Colonic mucosa (tissue), 4 donors: Measurements from ENCODE around the gene PTPRA. TPM values are rescaled to one million over a fixed set of nuclear protein-coding genes. Genes with fewer than 3 reads are reported as not detected.
"Not testable (repeated sequence)": the region's sequence is repeated elsewhere in the genome, so short reads cannot be mapped to it uniquely, and the experiment has no call there.

Experiments
- DNase-seq: peaks from one replicate; pipeline ENCODE4 v3.0.0-alpha.2; 2020
- H3K27ac ChIP-seq: fragments of 200-600 bp; one replicate; pipeline ENCODE4 v1.8.0; 2021
- H3K27me3 ChIP-seq: fragments of 200-600 bp; one replicate; pipeline ENCODE4 v1.8.0; 2021
- H3K36me3 ChIP-seq: fragments of 200-600 bp; one replicate; pipeline ENCODE4 v1.8.0; 2021
- H3K4me1 ChIP-seq: fragments of 200-600 bp; one replicate; pipeline ENCODE4 v1.8.0; 2021; ENCODE audit warnings: mild to moderate bottlenecking
- H3K4me3 ChIP-seq: fragments of 200-600 bp; one replicate; pipeline ENCODE4 v1.8.0; 2021
- H3K9ac ChIP-seq, 2 donors: one replicate each; pipeline ENCODE4 v1.7.0; 2013; ENCODE audit warnings: control low read depth in 2 of 2, low read depth in 2 of 2, low read length in 2 of 2
- H3K9me3 ChIP-seq: fragments of 200-600 bp; one replicate; pipeline ENCODE4 v1.8.0; 2021
- intact Hi-C: fragments of 100-400 bp; cut with DNase I; formaldehyde crosslinking; loops from one replicate; pipeline ENCODE4 v1.14.1; 2022
- total RNA-seq, 2 donors: library from RNA; stranded (reverse); fragmentation: NEBNext Ultra II Directional in 1 of 2; extraction: Animal tissue kit (Norgen Biotek cat#: 25700) in 1 of 2; gene quantifications; one replicate each; pipeline ENCODE4 v1.2.1, GENCODE V29; 2021
- TF ChIP-seq, protein P1 (sequence below): fragments of 200-600 bp; IDR thresholded peaks from one replicate; pipeline ENCODE4 v1.8.0; 2022; ENCODE audit warnings: antibody characterized with exemption, mild to moderate bottlenecking
- donor health status: healthy.
- donor health status: DM: no; HTN: no; CAD: no.
- donor health status: DM: no; HTN: no; CAD: no.

PTPRA gene
- total RNA-seq, 2 donors from 2014 or later, result 30.3 to 55.2 TPM

DNA sequence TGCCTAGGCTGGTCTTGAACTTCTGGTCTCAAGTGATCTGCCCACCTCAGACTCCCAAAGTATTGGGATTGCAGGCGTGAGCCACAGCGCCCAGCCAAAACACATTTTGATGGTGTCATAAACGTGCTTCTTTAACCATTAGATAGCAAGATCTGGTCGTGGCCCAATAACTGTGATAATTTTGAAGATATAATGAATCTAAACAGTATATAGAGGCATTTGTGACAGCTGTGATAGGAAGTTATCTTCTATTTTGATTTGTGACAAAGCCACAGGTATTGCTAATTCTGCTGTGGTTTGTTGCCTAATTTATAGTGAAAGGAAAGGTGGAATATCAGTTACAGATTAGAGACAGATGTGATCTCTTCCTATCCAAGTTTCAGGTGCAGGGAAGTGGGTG is 197.4 kb downstream of the PTPRA start:
- H3K27me3 ChIP-seq, result peaks cover 8% of the 10 kb centered on the region
- no peaks in the 10 kb centered on the region for H3K9me3 ChIP-seq
- TF ChIP-seq, protein P1, sequence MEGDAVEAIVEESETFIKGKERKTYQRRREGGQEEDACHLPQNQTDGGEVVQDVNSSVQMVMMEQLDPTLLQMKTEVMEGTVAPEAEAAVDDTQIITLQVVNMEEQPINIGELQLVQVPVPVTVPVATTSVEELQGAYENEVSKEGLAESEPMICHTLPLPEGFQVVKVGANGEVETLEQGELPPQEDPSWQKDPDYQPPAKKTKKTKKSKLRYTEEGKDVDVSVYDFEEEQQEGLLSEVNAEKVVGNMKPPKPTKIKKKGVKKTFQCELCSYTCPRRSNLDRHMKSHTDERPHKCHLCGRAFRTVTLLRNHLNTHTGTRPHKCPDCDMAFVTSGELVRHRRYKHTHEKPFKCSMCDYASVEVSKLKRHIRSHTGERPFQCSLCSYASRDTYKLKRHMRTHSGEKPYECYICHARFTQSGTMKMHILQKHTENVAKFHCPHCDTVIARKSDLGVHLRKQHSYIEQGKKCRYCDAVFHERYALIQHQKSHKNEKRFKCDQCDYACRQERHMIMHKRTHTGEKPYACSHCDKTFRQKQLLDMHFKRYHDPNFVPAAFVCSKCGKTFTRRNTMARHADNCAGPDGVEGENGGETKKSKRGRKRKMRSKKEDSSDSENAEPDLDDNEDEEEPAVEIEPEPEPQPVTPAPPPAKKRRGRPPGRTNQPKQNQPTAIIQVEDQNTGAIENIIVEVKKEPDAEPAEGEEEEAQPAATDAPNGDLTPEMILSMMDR, result no peak
- H3K9ac ChIP-seq, result no peak overlapping the region
- no peak for DNase-seq
- peaks cover 12% of the 10 kb centered on the region for H3K4me1 ChIP-seq
- H3K4me3 ChIP-seq, result no peak overlapping the region
- intact Hi-C loops, result no loop called here
- H3K36me3 ChIP-seq, result no peaks in the 10 kb centered on the region
- H3K27ac ChIP-seq, result no peak overlapping the region

GRCh38 chr20:3071266-3071609 is 198.0 kb downstream of the PTPRA start:
- DNase-seq, result no peak
- no peaks in the 10 kb centered on the region for H3K36me3 ChIP-seq
- no peaks in the 10 kb centered on the region for H3K9me3 ChIP-seq
- H3K9ac ChIP-seq, result no peak overlapping the region
- H3K4me1 ChIP-seq, result peaks cover 12% of the 10 kb centered on the region
- H3K4me3 ChIP-seq, result peak overlapping the region; percentile 51
- intact Hi-C loops, result no loop called here
- TF ChIP-seq, protein P1, result no peak
- H3K27ac ChIP-seq, result no peak overlapping the region
- peaks cover 8% of the 10 kb centered on the region for H3K27me3 ChIP-seq

GRCh38 chr20:3071610-3072529 is 198.6 kb downstream of the PTPRA start, which contains the start of gene OXT:
TSS of gene OXT (plus strand) at chr20:3071620. CDS start at chr20:3071656, 36 bp downstream.
- peaks cover 12% of the 10 kb centered on the region for H3K4me1 ChIP-seq
- intact Hi-C loops, result no loop called here
- no peaks in the 10 kb centered on the region for H3K9me3 ChIP-seq
- H3K27ac ChIP-seq, result no peak within 1 kb of the TSS
- H3K36me3 ChIP-seq, result no peaks in the 10 kb centered on the region
- H3K9ac ChIP-seq, result peak within 1 kb of the TSS in 1 of 2 donors; percentile 30
- peak within 1 kb of the TSS; percentile 51 for H3K4me3 ChIP-seq
- TF ChIP-seq, protein P1, result no peak
- H3K27me3 ChIP-seq, result peaks cover 8% of the 10 kb centered on the region
- DNase-seq, result peak; percentile 32

- no peak overlapping the region for H3K27ac ChIP-seq
- no peaks in the 10 kb centered on the region for H3K9me3 ChIP-seq
- H3K36me3 ChIP-seq, result no peaks in the 10 kb centered on the region
- H3K27me3 ChIP-seq, result peaks cover 8% of the 10 kb centered on the region
- peak overlapping the region; percentile 51 for H3K4me3 ChIP-seq
- intact Hi-C loops, result no loop called here
- peaks cover 12% of the 10 kb centered on the region for H3K4me1 ChIP-seq
- TF ChIP-seq, protein P1, result no peak
- DNase-seq, result no peak
- H3K9ac ChIP-seq, result no peak overlapping the region
Measured at GRCh38 chr20:3072530-3073250, 199.4 kb downstream of the PTPRA start.

DNA sequence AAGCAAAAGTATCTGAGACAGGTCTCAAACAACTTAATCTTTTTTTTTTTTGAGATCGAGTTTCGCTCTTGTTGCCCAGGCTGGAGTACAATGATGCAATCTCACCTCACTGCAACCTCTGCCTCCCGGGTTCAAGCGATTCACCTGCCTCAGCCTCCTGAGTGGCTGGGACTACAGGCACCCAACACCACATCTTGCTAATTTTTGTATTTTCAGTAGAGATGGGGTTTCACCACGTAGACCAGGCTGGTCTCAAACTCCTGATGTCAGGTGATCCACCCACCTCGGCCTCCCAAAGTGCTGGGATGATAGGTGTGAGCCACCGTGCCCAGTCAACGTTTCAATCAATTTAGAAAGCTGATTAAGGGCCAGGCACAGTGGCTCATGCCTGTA is 200.0 kb downstream of the PTPRA start:
- H3K27me3 ChIP-seq, H3K4me3 ChIP-seq, H3K27ac ChIP-seq, H3K9ac ChIP-seq, DNase-seq, H3K36me3 ChIP-seq, intact Hi-C loops, H3K9me3 ChIP-seq: not testable (repeated sequence)
- peaks cover 12% of the 10 kb centered on the region for H3K4me1 ChIP-seq
